Measurements from ENCODE around the gene BTD.
A peak's percentile ranks its signal among the peaks of the same experiment; 100 is the strongest.
"Not testable (repeated sequence)": the region's sequence is repeated elsewhere in the genome, so short reads cannot be mapped to it uniquely, and the experiment has no call there.

BTD gene

DNA sequence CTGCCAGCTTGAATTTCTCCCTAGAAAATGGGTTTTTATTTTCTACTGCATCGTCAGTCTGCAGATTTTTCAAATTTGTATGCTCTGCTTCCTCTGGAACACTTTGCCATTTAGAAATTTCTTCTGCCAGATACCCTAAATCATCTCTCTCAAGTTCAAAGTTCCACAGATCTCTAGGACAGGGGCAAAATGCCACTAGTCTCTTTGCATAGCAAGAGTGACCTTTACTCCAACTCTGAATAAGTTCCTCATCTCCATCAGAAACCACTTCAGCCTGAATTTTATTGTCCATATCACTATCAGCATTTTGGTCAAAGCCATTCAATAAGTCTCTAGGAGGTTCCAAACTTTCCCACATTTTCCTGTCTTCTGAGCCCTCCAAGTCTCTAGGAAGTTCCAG is 3.0 kb downstream of the BTD start:
- DNase-seq = not testable (repeated sequence)

DNA sequence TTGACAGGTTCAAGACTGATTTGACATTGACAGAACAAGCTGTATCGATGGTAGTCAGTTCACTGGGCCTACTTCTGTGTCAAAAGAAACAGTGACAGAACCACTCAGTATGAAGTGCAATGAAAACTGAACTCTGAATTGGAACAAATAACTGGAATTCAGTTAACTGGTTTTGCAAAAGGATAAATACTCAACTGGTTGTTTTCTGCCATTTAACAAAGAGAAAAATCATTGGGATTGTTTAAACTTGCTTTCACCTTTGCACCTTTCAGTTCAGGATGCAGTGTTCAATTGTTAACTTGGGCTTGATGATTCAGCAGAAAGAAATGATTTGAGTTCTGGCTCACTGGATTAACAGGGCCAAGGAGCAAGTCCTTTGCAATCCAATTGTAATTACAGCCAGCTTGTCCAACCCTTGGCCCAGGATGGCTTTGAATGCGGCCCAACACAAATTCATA is 4.9 kb downstream of the BTD start:
- no peak for DNase-seq

DNA sequence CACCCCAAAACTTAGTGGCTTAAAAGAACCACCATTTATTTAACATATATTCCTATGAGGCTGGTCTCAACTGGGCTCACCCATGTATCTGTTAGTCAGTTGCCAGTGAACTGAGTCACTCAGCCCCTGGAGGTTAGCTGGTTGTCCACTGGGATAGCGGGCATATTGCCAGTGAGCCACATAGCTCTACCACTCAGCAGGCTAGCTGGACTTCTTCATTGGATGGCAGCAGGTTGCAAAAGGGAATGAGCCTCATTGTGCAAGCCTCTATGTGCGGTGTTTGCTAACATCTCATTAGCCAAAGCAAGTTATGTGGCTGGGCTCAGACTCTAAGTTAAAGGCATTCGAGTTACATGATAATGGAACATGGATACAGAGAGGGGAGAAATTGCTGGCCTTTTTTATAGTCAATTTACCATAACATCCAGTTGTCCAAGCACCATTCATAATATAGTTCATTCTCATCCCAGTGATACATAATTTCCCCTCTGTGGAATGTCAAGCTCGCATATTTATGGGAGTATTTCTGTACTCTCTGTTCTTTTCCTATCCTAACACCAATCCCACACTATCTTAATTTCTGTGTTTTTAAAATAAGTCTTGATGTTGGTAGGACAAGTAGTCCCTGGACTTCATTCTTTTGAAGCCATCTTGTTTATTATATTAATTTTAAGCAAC is 8.7 kb downstream of the BTD start:
- DNase-seq = no peak

DNA sequence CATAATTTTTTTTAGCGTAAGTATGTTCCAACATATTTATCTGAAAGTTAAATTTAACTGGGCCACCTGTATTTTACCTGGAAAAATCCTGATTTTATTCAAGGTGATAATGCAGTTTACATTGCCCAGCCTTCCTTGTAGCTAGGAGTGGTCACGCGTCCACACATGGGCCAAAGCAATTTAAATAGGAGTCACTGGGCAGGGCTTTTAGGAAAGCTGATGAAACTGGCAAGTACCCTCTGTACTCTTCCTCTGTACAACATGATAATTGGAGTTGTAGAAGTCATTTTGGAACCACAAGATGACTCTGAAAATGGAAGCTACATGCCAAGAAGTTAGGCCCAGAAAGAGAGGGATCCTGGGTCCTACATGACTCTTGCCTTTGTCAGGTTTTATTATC is 9.5 kb downstream of the BTD start:
- no peak for DNase-seq

DNA sequence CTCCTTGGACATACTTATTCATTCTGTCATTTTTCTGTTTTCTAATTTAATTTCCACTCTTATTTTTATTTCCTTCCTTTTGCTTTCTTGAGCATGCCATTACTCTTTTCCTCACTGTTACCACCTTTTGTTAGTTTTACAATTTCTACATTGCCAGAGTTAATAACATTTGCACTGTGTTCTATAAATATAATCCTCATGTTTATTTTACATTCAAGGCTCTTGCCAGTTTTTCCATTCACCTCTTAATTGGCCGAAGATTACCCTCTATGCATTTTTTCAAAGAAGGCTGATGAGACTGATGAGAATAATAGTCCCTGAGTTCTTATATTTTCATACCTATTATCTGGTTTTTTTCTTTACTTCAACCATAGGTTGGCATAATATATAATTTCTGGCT is 10.5 kb downstream of the BTD start:
- no peak for DNase-seq

DNA sequence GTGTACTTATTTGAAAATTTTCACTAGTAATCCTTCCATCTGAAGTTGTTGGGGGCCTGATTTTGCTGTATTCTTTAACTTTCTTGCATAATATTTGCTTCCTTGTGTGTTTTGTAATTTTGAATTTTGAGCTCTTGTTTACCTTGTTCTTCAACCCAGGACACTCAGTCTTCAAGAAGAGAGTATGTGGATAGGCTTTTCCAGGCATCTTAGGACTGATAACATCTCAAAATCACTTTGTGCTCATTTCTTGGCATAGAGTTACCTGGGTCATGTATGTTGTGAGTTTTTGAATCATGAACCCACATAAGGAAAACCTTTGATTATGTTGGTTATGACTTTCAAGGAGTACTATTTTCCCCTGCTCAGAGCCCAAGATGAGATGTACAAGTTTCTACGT is 13.4 kb downstream of the BTD start:
- DNase-seq = no peak

DNA sequence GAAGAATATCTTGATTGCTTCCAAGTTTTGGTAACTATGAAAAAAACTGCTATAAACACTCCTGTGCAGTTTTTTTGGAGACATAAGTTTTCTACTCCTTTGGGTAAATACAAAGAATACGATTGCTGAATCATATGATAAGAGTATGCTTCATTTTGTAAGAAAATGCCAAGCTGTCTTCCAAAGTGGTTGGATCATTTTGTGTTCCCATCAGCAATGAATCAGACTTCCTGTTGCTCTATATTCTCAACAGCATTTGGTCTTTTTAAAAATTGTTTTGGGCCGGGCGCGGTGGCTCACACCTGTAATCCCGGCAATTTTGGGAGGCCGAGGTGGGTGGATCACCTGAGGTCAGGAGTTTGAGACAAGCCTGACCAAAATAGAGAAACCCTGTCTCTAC is 14.5 kb downstream of the BTD start:
- no peak for DNase-seq

DNA sequence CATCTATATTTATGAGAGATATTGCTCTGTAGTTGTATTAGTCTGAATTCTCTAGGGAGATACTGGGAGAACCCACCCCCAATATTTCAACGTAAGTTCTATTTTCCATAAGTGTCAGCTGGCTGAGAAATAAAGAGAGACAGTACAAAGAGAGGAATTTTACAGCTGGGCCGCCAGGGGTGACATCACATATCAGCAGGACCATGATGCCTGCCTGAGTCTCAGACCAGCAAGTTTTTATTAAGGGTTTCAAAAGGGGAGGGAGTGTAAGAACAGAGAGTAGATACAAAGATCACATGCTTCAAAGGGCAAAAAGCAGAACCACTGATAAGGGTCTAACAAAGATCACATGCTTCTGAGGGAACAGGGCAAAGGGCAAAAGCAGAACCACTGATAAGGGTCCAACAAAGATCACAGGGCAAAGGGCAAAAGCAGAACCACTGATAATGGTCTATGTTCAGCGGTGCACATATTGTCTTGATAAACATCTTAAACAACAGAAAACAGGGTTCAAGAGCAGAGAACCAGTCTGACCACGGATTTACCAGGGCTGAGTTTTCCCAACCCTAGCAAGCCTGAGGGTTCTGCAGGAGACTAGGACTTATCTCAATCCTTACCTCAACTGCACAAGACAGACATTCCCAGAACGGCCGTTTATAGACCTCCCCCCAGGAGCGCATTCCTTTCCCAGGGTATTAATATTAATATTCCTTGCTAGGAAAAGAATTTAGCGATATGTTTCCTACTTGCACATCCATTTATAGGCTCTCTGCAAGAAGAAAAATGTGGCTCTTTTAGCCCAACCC is 18.3 kb downstream of the BTD start:
- not testable (repeated sequence) for DNase-seq

DNA sequence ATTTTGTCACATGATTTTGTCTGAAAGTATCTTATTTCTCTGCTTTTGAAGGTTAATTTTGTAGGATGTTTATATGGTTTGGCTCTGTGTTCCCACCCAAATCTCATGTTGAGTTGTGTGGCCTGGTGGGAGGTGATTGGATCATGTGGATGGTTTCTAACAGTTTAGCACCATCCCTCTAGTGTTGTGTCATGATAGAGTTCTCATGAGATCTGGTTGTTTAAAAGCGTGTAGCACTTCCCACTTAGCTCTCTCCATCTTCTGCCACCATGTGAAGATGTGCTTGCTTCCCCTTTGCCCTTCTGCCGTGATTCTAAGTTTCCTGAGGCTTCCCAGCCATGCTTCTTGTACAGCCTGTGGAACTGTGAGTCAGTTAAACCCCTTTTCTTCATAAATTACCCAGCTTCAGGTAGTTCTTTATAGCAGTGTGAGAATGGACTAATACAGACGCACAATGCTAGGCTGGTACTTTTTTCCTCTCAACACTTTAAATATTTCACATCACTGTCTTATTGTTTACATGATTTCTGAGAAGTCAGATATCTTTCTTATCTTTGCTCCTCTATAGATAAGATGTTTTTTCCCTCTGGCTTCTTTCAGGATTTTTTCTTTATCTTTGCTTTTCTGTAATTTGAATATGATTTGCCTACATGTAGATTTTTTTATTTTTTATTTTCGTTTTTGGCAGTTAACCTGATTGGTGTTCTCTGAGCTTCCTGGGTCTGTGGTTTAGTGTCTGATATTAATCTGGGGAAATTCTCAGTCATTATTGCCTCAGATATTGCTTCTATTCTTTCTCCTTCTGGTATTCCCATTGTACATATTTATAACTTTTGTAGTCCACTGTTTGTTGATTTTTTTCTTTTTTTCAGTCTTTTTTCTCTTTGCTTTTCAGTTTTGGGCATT is 22.2 kb downstream of the BTD start:
- DNase-seq = no peak

DNA sequence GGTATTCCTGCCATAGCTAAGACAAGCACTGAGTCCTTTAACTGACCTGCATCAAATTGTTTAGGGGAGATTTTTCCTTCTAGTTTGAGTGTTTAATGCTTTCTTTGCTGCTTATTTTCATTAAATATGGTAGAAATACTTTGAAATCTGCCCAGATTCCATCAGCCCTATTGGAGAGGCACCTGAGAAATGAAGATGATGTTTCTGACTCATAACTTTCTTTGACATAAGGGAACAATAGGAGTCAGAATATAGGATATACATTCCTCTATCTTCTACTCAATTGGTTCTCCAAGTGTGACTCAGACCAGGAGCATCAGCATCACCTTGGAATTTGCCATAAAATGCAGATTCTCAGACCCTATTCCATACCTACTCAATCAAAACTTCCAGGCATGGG is 27.4 kb downstream of the BTD start:
- DNase-seq = no peak

DNA sequence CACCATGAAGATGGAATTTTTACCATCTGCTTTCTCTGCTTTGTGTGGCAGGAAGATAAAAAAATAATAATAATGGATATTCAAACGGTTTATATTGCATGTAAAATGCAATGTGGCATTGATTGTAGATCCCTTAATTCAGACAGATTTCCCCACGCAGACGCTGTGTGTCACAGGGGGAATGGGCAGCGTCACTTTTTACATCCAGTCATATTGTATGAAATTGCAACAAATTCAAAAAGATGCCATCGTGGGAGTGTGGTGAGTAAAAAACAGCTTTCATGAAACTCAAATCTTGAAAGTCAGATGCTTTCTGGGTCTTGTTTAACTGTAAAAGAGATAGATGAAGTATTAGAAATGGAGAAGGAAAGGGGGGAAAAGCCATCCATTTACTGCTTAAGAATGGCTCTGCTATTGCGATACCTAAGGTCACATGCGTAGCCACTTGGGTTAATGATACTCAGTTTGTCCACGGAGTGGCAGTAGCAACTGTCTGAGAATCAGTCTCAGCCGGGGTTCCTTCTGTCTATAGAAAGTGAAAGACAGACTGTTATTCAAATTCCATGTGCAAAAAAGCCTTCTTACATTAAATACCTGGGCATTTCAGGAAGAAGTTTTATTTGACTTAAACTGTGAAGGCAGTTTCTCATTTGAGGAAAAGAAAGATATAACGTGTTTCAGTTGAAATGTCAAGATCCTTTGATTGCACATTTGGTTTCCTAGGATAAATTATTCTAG is 28.5 kb downstream of the BTD start:
- DNase-seq = peak; percentile 60

DNA sequence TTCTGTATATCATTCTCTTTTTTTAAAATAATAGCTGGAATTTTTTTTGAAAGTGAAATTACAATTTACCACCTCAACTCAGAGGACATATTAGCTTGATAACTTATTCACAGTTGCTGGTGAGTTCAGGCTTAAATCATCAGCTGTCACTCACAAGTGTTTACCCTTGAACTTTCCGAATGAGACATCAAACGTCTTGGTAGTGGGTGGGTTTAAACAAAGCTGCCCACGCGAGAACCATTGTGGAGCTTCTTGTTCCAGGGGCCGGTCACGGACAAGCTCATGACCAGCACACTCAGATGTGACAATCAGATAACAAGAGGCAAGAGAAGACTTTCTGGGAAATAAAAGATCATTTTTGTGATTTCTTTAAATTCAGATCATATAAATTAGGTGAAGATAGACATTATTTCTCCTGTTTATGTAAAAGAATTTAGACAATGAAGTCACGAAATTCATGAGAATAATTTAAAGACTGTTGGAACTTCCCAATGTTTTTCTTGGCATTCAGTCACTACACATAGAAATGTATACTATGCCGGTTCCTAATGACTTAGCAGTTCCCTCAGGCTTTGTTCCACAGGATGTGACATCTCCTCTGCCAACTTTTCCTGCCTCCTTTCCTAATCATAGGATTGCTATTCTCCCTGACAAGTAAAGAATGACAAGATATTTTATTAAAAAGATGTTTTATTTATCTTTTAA is 29.3 kb downstream of the BTD start:
- DNase-seq = no peak

DNA sequence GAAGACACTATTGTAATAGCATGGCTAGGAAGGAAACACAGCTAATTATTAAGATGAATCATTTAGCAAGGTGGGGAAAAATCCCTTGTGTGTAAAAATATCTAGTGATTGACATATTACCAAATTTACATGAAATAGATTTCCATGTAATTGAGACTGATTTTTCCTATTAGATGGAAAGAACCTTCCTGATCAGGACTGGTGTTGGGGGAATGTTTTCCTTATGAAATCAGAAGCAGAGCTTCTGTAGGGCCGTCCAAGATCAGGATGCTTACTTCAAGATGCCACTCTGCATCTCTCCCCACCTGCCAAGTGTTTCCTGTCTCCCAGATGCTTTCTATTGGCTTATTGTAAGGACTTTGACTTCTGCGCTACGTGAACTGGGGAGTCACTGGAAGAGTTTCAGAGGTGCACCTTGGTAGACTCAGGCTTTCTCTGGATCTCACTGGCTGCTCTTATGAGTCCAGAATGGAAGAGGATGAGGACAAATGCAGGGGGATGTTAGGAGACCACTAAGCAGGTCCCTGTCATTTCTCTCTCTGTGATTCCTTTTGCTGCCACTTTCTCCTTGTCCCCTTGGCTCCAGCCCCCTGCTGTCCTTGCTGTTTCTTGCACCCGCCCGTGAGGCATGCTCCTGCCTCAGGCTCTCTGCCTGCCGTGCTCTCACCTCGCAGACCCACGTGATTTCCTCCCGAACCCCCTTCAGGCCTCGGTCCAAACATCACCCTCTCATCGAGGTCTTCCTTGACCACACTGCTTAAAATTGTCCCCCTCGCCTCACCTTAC is 30.1 kb downstream of the BTD start:
- no peak for DNase-seq

DNA sequence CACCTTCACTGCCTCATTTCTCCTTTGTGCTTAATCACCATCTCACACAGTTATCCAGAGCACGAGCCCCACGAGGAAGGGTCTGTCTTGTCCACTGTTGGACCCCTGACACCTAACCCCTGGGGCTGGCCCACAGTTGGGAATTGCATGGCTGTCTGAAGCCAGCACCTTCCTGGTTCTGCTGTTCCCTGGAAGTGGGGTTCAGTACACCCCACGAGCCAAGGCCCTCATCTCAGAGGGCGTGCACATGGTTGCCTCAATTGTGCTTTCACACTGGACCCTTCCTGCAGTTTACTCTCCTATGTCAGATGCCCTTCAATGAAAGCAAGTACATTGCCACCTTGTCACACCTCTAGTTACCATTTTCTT is 30.7 kb downstream of the BTD start:
- DNase-seq = no peak

DNA sequence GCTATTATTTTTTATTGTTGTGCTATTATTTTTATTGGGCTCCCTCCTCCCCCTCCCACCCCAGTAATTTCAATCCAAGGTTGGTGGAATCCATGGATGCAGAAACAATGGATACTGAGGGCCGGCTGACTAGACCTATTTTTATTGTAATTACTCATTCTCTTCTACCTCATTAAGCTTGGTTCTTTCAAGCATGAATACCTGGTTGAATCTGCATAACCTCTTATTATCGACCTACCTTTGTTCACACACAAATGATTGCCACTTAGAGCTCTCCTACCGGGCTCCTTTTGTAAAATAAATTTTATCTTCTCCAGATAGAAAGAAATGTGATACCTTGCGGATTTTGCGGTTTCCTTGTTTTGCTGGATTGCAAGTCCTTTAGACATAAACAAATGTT is 31.6 kb downstream of the BTD start:
- DNase-seq = no peak

DNA sequence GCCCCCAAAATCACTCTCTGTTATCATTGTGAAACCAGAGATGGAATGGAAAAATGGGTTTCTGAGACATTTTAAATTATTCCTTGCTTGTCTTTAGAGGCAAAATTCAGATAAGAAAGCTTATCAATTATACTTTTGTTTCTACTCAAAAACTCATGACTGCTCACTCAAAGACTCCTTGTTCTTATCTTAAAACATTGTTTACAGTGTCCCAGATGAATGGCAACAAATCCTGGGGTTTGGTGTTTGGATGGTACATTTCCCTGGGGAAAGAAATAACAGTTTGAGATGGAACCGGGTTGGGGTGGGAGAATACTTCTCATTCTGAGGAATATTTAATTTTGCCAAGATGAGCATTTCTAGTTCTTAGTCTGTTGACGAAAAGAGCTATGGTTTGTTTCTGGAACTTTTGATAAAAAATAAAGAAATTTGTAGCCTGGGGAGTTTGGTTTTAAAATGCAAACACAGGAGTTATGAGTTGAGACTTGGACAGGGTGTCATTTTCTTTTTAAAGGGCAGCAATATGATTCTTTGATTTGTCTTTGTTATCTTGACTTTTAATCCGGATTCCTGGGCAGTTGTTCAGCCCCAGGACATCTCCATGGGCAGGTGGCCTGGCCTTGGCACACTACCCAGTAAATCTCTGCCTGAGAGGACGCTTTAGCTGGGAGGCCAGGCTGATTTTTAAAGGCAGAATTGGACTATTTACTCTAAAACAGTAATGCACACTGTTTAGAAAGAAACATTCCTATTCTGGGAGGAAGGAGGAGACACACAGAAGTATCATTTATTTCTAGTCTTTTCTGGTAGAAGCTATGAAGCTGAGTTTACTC is 32.4 kb downstream of the BTD start:
- DNase-seq = peak; percentile 50

DNA sequence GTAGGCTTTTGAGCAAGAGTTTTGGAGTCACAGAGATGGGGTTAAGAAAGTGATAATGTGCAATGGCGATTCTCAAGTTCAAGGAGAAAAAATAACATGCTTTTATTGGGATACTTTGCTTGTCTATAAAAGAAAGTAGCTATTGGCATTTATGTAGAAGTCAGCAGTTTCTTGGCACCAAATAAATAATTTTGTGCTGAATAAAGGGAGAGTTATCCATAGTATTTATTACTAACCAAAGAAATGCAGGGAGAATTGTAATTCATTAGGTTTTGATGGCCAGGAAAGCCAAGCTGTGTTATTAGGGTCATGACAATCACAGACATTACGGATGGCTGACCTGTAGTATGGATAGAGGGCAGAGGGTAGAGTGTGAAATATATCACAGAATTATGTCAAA is 33.1 kb downstream of the BTD start:
- DNase-seq = no peak

DNA sequence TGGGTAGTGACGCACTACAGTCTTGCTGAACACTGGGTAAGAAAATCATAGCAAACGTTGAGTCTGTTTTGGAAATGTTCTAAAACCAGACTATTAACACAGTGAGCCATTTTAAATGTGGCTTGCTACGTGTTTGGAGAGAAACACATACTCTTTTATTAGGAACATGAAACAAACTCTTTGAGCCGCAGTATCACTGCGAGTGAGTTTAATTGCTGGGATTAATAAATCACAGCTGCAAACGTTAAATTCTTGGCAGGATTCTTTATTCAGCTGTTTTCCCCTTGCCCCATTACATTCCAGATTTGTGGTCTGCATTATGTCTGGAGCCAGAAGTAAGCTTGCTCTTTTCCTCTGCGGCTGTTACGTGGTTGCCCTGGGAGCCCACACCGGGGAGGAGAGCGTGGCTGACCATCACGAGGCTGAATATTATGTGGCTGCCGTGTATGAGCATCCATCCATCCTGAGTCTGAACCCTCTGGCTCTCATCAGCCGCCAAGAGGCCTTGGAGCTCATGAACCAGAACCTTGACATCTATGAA is 33.6 kb downstream of the BTD start:
- DNase-seq = peak; percentile 82

DNA sequence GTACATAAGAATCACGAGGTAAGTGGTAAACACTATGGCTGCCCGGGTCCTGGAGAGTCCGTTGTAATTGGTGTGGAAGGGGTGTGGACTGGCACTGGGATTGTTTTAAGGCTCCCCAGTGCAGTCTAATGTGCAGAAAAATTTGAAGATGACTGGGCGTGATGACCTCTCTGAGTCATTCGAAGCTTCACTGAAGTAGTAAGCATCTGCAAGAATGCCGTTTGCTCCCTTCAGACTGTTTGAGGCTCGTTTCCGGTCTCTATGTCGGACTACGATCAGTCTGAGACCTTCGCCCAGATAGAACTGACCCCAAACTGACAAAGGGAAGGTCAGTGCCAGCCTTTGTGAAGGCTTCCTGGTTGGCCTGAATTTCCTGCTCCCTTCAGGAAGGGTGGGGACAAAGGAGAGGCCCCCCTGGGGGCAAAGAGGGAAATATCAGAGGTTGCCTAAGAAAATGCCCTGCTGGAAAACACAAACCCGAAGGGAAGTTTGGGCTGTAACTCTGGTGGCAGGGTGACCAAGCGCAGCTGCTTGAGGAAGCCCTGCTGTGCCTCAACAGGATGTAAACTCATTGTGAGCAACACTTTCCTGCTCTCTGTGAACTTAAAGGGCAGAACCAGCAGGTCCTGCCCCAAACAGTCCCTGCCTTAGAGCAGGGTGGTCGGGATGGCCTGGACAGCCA is 34.6 kb downstream of the BTD start:
- DNase-seq = no peak

Measured in left hindlimb (tissue), 1 donor.